Measurements from ENCODE around the gene EEIG2. TPM values are rescaled to one million over a fixed set of nuclear protein-coding genes. Genes with fewer than 3 reads are reported as not detected.

The EEIG2 gene
- total RNA-seq, 1 experiment from 2014 or later, result 16.0 TPM

GRCh38 chr1:108563808-108564207, 3.9 kb downstream of the EEIG2 start:
- BruUV-seq (replicated peaks), result no TSS peak
- ATAC-seq (no peak), DNase-seq (ENCODE audit: low read depth, low spot score) (no peak)
- ChIA-PET POLR2A (no interaction called here), RAD21 (ENCODE audit: low non-redundant PET in 1 of 2, low total read pairs in 2 of 2, uncharacterized antibody in 2 of 2, unreplicated experiment in 2 of 2) (no interaction called here), CTCF (interaction anchor here (0.7 kb wide), 1 partner anchor 51 kb away, joined by 3 read pairs; no protein-coding TSS in a partner anchor)
- Histone ChIP-seq H3K27ac (ENCODE audit: low read depth, low read length) (no peak overlapping the region), H3K9me3 (ENCODE audit: control insufficient read depth in 1 of 2, insufficient read depth in 1 of 2, low read depth in 1 of 2, low read length in 2 of 2) (no peaks in the 10 kb centered on the region), H3K27me3 (ENCODE audit: insufficient read depth, low read length) (no peaks in the 10 kb centered on the region), H3K4me2 (ENCODE audit: low read length) (no peak overlapping the region), H4K20me1 (ENCODE audit: insufficient read depth) (no peaks in the 10 kb centered on the region), H2AFZ (ENCODE audit: low read depth, low read length, poor library complexity, severe bottlenecking) (no peak overlapping the region), H3K9ac (ENCODE audit: low read length) (no peak overlapping the region), H3K36me3 (ENCODE audit: control insufficient read depth in 1 of 2, insufficient read depth in 2 of 2, low read length in 2 of 2) (no peaks in the 10 kb centered on the region), H3K4me1 (ENCODE audit: control insufficient read depth in 1 of 2, insufficient read depth in 2 of 2, low read length in 2 of 2) (peaks cover 11 to 23% of the 10 kb centered on the region in 2 experiments), H3K4me3 (replicated peaks in 1 of 2; ENCODE audit: low read depth in 1 of 2, low read length in 2 of 2) (no peak overlapping the region), H3K9me2 (ENCODE audit: insufficient read depth) (no peaks in the 10 kb centered on the region), H3K79me2 (ENCODE audit: insufficient read depth, low read length) (0 out of 2 replicates have a peak, but pooled peaks cover 6% of the 10 kb centered on the region)
- TF ChIP-seq SRF (IDR thresholded peaks at IDR 0.05; ENCODE audit: low read depth), result no peak
- no peak for TF ChIP-seq FOSL1 (IDR thresholded peaks at IDR 0.05; ENCODE audit: low read depth)
- TF ChIP-seq CEBPB (IDR thresholded peaks at IDR 0.05; ENCODE audit: low read depth), result no peak
- TF ChIP-seq TCF7L2 (IDR thresholded peaks at IDR 0.05; ENCODE audit: borderline replicate concordance, extremely low read depth, insufficient read depth, insufficient read length), result no peak
- no peak for TF ChIP-seq RAD21 (IDR thresholded peaks at IDR 0.05; ENCODE audit: low read depth)
- intact Hi-C loops (cut with micrococcal nuclease), result loop anchor here (5.0 kb wide), 2 partner anchors 357 to 782 kb away; no protein-coding TSS in a partner anchor

- no peak for TF ChIP-seq REST (IDR thresholded peaks at IDR 0.05; ENCODE audit: low read depth)
- no peak for TF ChIP-seq EZH2 (IDR thresholded peaks at IDR 0.05)
- TF ChIP-seq ELF1 (IDR thresholded peaks at IDR 0.05; ENCODE audit: borderline replicate concordance, low read depth), result no peak
- no peak for TF ChIP-seq SIN3A (IDR thresholded peaks at IDR 0.05; ENCODE audit: low read depth)
- TF ChIP-seq ZNF274 (IDR thresholded peaks at IDR 0.05; ENCODE audit: low read depth, low read length), result no peak
- no peak for TF ChIP-seq CEBPB (IDR thresholded peaks at IDR 0.05; ENCODE audit: low read depth)
- TF ChIP-seq TCF7L2 (IDR thresholded peaks at IDR 0.05; ENCODE audit: borderline replicate concordance, extremely low read depth, insufficient read depth, insufficient read length), result no peak
- no peak for TF ChIP-seq ZBTB33 (IDR thresholded peaks at IDR 0.05; ENCODE audit: extremely low read depth, insufficient replicate concordance, low read length)
- no peak for TF ChIP-seq CBX3 (IDR thresholded peaks at IDR 0.05; ENCODE audit: low read depth)
- no peak for TF ChIP-seq POLR2A (IDR thresholded peaks at IDR 0.05; ENCODE audit: borderline replicate concordance, extremely low read depth, insufficient read depth, insufficient read length)
- no peak for TF ChIP-seq ATF3 (IDR thresholded peaks at IDR 0.05)
- TF ChIP-seq RAD21 (IDR thresholded peaks at IDR 0.05; ENCODE audit: low read depth), result no peak
- no peaks in the 10 kb centered on the region for H3K27me3 ChIP-seq (ENCODE audit: insufficient read depth, low read length)
- H3K4me3 ChIP-seq (replicated peaks in 1 of 2; ENCODE audit: low read depth in 1 of 2, low read length in 2 of 2), result no peak overlapping the region
- H3K9me2 ChIP-seq (ENCODE audit: insufficient read depth), result no peaks in the 10 kb centered on the region
- ChIA-PET CTCF (no interaction called here), POLR2A (no interaction called here), RAD21 (ENCODE audit: low non-redundant PET in 1 of 2, low total read pairs in 2 of 2, uncharacterized antibody in 2 of 2, unreplicated experiment in 2 of 2) (no interaction called here)
- peaks cover 6 to 16% of the 10 kb centered on the region in 2 experiments for H3K4me1 ChIP-seq (ENCODE audit: control insufficient read depth in 1 of 2, insufficient read depth in 2 of 2, low read length in 2 of 2)
- intact Hi-C loops (cut with micrococcal nuclease), result no loop called here
- H4K20me1 ChIP-seq (ENCODE audit: insufficient read depth), result no peaks in the 10 kb centered on the region
- H3K4me2 ChIP-seq (ENCODE audit: low read length), result no peak overlapping the region
- H3K9me3 ChIP-seq (ENCODE audit: control insufficient read depth in 1 of 2, insufficient read depth in 1 of 2, low read depth in 1 of 2, low read length in 2 of 2), result no peaks in the 10 kb centered on the region
- H3K79me2 ChIP-seq (ENCODE audit: insufficient read depth, low read length), result 0 out of 2 replicates have a peak, but pooled peaks cover 6% of the 10 kb centered on the region
- H3K9ac ChIP-seq (ENCODE audit: low read length), result no peak overlapping the region
- no peaks in the 10 kb centered on the region for H3K36me3 ChIP-seq (ENCODE audit: control insufficient read depth in 1 of 2, insufficient read depth in 2 of 2, low read length in 2 of 2)
- DNase-seq (ENCODE audit: low read depth, low spot score), result no peak
- no peak overlapping the region for H2AFZ ChIP-seq (ENCODE audit: low read depth, low read length, poor library complexity, severe bottlenecking)
- H3K27ac ChIP-seq (ENCODE audit: low read depth, low read length), result no peak overlapping the region
- no peak for ATAC-seq
- no TSS peak for BruUV-seq (replicated peaks)
Measured at GRCh38 chr1:108565081-108565480, 5.2 kb downstream of the EEIG2 start.
